HG03064 (cell line): Measurements from ENCODE around the gene EXTL1.

ENCODE experiments used
- ATAC-seq: cut with Tn5 transposase; IDR thresholded peaks from one replicate; pipeline ENCODE4 v1.9.1; 2021; ENCODE audit warnings: low read depth; ENCODE audit not compliant: unreplicated experiment

Gene EXTL1

GRCh38 chr1:26020941-26021646, 481 bp upstream of the EXTL1 start:
- no peak for ATAC-seq

- no peak for ATAC-seq
Observed at GRCh38 chr1:26022404-26022779, 817 bp downstream of the EXTL1 start.

- no peak for ATAC-seq
Observed at GRCh38 chr1:26023009-26023408, 1.4 kb downstream of the EXTL1 start.

- ATAC-seq: no peak
Observed at GRCh38 chr1:26023826-26024225, 2.3 kb downstream of the EXTL1 start.

GRCh38 chr1:26025060-26025459, 3.5 kb downstream of the EXTL1 start:
- ATAC-seq: no peak

GRCh38 chr1:26025517-26025916, 3.9 kb downstream of the EXTL1 start:
- no peak for ATAC-seq

- ATAC-seq: no peak
Observed at GRCh38 chr1:26027716-26028489, 6.3 kb downstream of the EXTL1 start.

DNA sequence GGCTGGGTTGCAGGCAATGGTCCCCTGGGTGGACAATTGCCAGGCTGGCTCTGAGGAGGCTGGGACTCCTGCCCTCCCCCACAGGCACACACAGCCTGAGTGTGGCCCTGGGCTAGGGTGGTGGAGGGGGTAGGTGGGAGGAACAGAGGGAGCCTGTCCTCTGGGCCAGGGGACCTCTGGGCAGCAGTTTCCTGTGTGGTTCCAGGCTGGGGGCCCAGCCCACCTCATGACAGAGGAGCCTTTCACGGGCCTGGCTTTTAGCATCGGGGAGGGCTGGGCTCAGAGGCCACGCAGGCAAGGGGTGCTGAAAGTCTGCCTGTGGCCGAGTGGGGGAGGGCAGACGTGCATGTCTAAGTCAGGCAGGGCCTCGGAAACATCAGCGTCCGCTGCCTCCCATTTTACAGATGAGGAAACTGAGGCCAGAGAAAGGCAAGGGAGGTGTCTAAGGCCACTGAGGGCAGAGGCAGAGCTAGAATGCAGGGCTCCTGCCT, 7.0 kb downstream of the EXTL1 start:
- no peak for ATAC-seq

GRCh38 chr1:26029054-26029863, 7.7 kb downstream of the EXTL1 start:
- no peak for ATAC-seq

DNA sequence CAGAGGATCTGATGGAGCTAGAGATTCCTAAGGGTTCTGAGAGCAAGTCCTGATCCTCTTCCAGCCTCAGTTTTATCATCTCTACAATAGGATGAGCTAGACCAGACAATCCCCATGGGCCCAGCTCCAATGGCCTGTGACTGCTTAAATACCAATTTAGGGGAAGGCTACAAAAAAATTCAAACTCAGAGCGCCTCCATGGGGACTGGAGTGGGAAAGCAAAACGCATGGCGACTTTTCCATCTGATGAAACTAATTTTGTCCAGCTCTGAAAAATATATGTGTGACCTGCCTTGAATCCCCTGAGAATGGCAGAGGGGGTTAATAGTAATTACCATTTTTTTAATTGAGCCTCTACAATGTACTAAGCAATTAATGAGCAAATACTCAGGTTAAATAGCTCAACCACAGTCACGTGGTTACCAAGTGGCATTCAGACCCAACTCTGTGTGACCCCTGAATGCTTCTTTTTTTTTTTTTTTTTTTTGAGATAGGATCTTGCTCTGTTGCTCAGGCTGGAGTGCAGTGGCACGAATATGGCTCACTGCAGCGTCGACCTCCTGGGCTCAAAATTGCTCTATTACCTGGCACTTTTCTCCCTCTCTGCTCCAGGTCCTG, 8.4 kb downstream of the EXTL1 start:
- no peak for ATAC-seq

GRCh38 chr1:26031196-26031595, 9.6 kb downstream of the EXTL1 start:
- no peak for ATAC-seq

DNA sequence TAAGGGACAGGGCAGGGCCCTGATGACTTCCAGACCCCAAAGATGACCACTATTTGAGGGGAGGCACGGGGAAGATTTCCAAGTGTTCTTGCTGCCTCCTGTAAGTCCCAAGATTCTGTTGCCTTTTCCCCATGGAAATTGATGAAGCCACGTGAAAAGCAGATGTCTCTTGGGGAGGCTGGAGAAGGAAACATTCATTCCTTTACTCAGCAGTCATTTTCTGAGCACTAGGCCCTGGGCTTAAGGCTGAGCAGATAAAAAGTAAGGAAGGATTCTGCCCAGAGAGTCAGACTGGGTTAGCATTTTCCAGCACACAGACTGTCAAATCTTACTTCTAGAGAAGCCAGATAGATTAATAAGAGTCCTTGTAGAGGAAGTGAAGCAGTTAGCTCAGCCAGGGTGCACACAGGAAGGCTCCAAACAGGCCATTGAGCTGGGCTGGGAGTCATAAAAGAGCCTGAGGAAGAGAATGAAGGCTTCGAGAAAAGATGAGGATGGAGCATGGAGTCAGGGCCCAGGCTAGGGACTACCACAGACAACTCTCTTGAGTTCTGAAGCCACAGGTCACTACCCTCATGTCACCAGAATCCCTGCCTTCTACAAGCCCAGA, 10.1 kb downstream of the EXTL1 start:
- no peak for ATAC-seq

DNA sequence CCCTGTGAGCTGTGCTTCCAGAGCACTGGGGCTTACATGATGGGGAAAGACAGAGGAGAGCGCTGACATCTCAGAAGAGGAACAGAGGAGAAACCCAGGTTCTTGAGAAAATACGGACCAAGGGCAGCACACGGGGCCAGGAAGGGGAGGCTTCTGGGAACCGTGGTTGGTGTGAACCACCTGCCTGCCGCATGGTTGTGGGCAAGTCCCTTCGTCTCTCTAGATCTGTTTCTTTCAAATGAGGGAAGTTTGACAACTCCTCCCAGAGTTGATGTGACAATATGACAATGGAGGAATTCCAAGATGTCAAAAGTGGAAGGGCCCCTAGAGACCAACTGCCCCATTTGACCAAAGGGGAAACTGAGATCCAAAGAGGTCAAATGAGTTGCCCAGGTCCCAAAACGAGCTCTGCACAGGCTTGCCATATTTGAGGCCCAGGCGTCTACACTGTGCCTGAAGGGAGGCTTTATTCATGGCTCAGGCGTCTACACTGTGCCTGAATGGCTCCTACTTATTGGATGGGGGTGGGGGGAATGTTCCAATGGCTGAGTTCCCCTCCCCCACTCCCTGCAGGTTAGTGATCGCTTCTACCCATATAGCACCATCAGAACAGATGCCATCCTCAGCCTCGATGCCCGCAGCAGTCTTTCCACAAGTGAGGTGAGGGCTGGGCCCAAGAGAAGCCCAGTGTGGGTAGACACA, 11.2 kb downstream of the EXTL1 start:
- ATAC-seq: no peak

DNA sequence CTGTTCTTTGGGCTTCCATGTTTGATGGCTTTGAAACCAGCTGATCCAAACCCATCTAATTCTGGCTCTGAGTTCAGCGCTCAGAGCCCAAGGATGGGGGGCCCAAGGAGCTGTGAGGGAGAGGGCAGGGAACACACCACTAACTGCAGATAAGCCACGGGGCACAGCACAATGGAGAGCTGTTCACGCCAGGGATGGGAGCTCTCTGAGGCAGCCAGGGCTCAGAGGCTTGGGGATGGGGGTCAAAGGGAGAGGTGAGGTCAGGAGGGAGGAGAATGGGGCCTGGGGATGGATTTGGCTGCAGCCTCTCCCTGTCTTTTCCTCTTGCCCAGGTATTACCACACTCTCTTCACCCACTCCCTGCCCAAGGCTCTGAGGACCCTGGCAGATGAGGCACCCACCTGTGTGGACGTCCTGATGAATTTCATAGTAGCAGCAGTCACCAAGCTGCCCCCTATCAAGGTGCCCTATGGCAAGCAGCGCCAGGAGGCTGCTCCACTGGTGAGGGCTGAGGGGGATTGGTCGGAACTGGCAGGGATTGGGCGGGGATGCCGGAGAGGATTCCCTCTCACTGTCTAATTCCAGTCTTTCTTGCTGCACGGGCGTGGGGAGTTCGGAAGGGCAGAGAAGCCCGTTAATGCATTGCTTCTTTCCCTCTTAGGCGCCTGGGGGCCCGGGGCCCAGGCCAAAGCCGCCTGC, 13.1 kb downstream of the EXTL1 start:
- ATAC-seq: no peak

DNA sequence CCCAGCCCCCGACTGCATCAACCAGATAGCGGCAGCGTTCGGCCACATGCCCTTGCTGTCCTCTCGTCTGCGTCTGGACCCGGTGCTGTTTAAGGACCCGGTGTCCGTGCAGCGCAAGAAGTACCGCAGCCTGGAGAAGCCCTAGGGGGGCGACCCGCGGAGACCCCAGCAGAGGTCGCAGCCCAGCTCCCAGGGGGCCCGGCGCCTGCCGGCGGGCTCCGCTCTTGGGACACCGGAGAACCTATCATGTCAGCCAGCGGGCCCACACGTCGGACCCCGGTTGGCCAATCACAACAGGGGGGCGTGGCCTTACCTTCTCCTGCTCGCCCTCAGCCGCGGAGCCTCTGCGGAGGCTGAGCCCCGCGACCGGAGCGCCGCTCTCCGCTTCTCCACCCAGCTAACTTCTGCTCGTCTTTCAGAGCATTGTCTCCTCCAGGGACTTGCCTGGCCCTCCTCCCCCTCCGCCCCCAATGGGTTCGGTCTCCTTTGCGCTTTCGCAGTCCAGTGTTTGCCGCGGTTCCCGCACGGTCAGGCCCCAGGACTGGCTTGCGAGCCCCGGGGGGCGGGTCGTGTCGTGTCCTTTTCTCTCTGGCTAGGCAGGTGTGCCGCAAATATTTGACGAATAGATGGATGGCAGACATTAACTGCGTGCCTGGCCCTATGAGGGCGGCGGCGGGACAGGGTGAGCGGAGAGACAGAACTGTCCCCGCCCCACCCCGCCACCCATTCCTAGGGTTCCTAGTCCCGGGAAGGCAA, 13.8 kb downstream of the EXTL1 start:
- ATAC-seq: peak; percentile 71

- peak; percentile 68 for ATAC-seq
Observed at GRCh38 chr1:26035959-26036755, 14.6 kb downstream of the EXTL1 start.

- no peak for ATAC-seq
Observed at GRCh38 chr1:26036756-26037281, 15.2 kb downstream of the EXTL1 start.
